ENCODE measurements around the gene AZGP1. TPM values are rescaled to one million over a fixed set of nuclear protein-coding genes. Genes with fewer than 3 reads are reported as not detected.

Gene AZGP1
- total RNA-seq, 1 experiment from 2014 or later: not detected

Other genes starting within 250 kb of the AZGP1 start
- 0.06 TPM in 1 of 2 replicates, not detected in the other for gene CYP3A7, start 240.8 kb downstream of the AZGP1 start, total RNA-seq (2014; rRNA removed)
- 0.13 TPM in 1 of 2 replicates, not detected in the other for gene CYP3A4, start 191.8 kb downstream of the AZGP1 start, total RNA-seq (2014; rRNA removed)
- not detected in 2 replicates for gene CYP3A43, start 148.0 kb downstream of the AZGP1 start, total RNA-seq (2014; rRNA removed)
- gene OR2AE1, start 99.0 kb downstream of the AZGP1 start, total RNA-seq (2014; rRNA removed): not detected in 2 replicates
- gene TRIM4, start 56.5 kb downstream of the AZGP1 start, total RNA-seq (2014; rRNA removed): 29.7 and 32.5 TPM in 2 replicates
- not detected in 2 replicates for gene GJC3, start 46.4 kb downstream of the AZGP1 start, total RNA-seq (2014; rRNA removed)
- 19.0 and 21.2 TPM in 2 replicates for gene ZKSCAN1, start 39.6 kb upstream of the AZGP1 start, total RNA-seq (2014; rRNA removed)
- gene ZSCAN21, start 73.7 kb upstream of the AZGP1 start, total RNA-seq (2014; rRNA removed): 11.8 and 12.6 TPM in 2 replicates
- gene ZNF3, start 105.7 kb upstream of the AZGP1 start, total RNA-seq (2014; rRNA removed): 31.0 and 32.9 TPM in 2 replicates
- gene COPS6, start 112.9 kb upstream of the AZGP1 start, total RNA-seq (2014; rRNA removed): 96.6 and 100 TPM in 2 replicates
- 283 and 290 TPM in 2 replicates for gene MCM7, start 125.4 kb upstream of the AZGP1 start, total RNA-seq (2014; rRNA removed)
- gene AP4M1, start 125.6 kb upstream of the AZGP1 start, total RNA-seq (2014; rRNA removed): 53.1 and 59.9 TPM in 2 replicates
- gene TAF6, start 143.3 kb upstream of the AZGP1 start, total RNA-seq (2014; rRNA removed): 98.4 and 106 TPM in 2 replicates
- 23.2 and 28.0 TPM in 2 replicates for gene CNPY4, start 143.6 kb upstream of the AZGP1 start, total RNA-seq (2014; rRNA removed)
- gene MBLAC1, start 150.9 kb upstream of the AZGP1 start, total RNA-seq (2014; rRNA removed): 1.9 and 5.9 TPM in 2 replicates
- 165 and 202 TPM in 2 replicates for gene LAMTOR4, start 172.9 kb upstream of the AZGP1 start, total RNA-seq (2014; rRNA removed)
- gene TRAPPC14, start 182.7 kb upstream of the AZGP1 start, total RNA-seq (2014; rRNA removed): 18.8 and 21.8 TPM in 2 replicates
- 6.7 and 9.8 TPM in 2 replicates for gene GAL3ST4, start 192.6 kb upstream of the AZGP1 start, total RNA-seq (2014; rRNA removed)
- gene GPC2, start 201.3 kb upstream of the AZGP1 start, total RNA-seq (2014; rRNA removed): 9.6 and 9.9 TPM in 2 replicates
- 0.23 and 0.96 TPM in 2 replicates for gene STAG3, start 201.9 kb upstream of the AZGP1 start, total RNA-seq (2014; rRNA removed)
- gene PVRIG, start 243.9 kb upstream of the AZGP1 start, total RNA-seq (2014; rRNA removed): not detected in 2 replicates